ENCODE measurements around the gene NEK6.

The NEK6 gene

DNA sequence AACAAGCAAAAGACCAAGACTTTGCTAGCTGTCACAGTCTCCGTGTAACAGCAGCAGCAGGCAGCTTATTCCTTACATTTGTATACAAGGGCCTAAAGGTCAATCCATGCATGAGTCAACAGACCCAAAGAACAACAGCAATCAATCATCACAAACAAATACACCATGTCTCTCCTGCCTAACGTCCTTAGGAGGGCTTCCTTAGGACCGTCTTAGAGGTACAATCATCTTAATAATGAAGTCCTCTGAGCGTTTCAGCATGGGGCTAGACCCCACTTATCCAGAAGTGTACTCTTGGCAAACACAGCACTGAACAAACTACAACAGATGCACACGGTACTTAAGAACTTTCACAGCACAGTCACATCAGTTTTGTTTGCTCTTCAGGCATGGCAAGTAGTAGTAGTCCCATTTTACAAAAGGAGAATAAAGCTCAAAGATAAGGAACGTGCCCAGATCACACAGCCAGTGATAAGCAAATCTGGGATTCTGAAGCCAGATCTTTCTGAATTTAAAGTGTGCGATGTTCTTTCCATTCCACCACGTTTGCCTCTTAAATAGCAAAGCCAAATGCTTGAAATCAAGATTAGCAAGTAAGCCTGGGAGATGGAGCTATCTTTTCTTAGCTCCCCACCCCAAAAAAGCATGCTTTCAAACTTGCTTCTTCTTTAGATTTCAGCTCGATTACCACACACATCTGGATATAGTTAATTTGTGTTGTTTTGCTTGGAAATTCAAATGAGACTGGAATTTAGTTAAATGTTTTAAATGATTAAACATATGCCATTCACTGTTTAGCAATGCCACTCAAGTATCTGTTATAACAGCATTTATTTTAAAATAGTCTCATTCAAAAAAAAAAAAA lies 133.3 kb downstream of the NEK6 start:
- no peak overlapping the region for H3K4me3 ChIP-seq (replicated peaks; ENCODE audit: insufficient read depth, low read length)
- H3K27ac ChIP-seq (replicated peaks) = peak overlapping the region; percentile 98
- DNase-seq (ENCODE audit: low read depth in 1 of 2, low spot score in 1 of 2) = no peak
- TF ChIP-seq GABPA (IDR thresholded peaks at IDR 0.05; ENCODE audit: low read depth) (no peak), SPI1 (IDR thresholded peaks at IDR 0.05; ENCODE audit: borderline replicate concordance, low read depth) (no peak), POLR2AphosphoS5 (IDR thresholded peaks at IDR 0.05; ENCODE audit: low read depth) (no peak)
- TF ChIP-seq, protein P1, sequence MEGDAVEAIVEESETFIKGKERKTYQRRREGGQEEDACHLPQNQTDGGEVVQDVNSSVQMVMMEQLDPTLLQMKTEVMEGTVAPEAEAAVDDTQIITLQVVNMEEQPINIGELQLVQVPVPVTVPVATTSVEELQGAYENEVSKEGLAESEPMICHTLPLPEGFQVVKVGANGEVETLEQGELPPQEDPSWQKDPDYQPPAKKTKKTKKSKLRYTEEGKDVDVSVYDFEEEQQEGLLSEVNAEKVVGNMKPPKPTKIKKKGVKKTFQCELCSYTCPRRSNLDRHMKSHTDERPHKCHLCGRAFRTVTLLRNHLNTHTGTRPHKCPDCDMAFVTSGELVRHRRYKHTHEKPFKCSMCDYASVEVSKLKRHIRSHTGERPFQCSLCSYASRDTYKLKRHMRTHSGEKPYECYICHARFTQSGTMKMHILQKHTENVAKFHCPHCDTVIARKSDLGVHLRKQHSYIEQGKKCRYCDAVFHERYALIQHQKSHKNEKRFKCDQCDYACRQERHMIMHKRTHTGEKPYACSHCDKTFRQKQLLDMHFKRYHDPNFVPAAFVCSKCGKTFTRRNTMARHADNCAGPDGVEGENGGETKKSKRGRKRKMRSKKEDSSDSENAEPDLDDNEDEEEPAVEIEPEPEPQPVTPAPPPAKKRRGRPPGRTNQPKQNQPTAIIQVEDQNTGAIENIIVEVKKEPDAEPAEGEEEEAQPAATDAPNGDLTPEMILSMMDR (IDR thresholded peaks at IDR 0.05; ENCODE audit: insufficient read depth, low read length) = no peak
- TF ChIP-seq, protein P2, sequence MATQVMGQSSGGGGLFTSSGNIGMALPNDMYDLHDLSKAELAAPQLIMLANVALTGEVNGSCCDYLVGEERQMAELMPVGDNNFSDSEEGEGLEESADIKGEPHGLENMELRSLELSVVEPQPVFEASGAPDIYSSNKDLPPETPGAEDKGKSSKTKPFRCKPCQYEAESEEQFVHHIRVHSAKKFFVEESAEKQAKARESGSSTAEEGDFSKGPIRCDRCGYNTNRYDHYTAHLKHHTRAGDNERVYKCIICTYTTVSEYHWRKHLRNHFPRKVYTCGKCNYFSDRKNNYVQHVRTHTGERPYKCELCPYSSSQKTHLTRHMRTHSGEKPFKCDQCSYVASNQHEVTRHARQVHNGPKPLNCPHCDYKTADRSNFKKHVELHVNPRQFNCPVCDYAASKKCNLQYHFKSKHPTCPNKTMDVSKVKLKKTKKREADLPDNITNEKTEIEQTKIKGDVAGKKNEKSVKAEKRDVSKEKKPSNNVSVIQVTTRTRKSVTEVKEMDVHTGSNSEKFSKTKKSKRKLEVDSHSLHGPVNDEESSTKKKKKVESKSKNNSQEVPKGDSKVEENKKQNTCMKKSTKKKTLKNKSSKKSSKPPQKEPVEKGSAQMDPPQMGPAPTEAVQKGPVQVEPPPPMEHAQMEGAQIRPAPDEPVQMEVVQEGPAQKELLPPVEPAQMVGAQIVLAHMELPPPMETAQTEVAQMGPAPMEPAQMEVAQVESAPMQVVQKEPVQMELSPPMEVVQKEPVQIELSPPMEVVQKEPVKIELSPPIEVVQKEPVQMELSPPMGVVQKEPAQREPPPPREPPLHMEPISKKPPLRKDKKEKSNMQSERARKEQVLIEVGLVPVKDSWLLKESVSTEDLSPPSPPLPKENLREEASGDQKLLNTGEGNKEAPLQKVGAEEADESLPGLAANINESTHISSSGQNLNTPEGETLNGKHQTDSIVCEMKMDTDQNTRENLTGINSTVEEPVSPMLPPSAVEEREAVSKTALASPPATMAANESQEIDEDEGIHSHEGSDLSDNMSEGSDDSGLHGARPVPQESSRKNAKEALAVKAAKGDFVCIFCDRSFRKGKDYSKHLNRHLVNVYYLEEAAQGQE (IDR thresholded peaks at IDR 0.05; ENCODE audit: insufficient replicate concordance, low read depth) = no peak
- H3K27me3 ChIP-seq (ENCODE audit: insufficient read depth, poor library complexity, severe bottlenecking) = no peaks in the 10 kb centered on the region

DNA sequence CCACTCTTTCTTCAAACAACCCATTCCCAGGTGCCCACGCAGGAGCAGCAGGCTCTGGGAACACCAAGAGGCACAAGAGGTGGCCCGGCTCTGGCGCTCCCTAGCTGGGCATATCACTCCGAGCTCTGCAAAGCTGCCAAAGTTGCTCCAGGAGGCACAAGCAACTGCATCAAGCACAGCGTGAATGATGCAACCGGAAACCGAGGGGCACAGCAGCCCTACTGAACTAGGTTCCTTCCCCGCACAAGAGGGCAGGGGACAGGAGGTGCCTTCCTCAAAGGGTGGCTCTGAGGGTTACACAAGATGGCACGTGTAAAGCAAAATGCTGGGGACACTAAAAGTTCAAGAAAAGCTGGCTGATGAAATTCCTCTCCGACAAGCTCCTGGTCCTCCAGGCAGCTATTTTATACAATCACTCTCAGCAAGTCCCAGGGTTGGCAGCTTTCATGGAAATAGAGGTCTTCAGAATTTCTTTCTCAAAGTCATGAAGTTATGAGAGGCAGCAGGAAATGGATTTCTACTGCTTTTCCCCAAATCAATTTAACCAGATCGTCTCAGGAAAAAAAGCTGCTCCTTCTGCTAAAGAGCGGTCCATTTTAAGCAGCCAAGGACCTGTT lies 134.6 kb downstream of the NEK6 start:
- peak; percentile 90 for TF ChIP-seq GABPA (IDR thresholded peaks at IDR 0.05; ENCODE audit: low read depth)
- TF ChIP-seq, protein P2 (IDR thresholded peaks at IDR 0.05; ENCODE audit: insufficient replicate concordance, low read depth) = peak; percentile 71
- peak; percentile 97 for TF ChIP-seq POLR2AphosphoS5 (IDR thresholded peaks at IDR 0.05; ENCODE audit: low read depth)
- peak; percentile 76; the same call in 1 of the 2 replicates for TF ChIP-seq SPI1 (IDR thresholded peaks at IDR 0.05; ENCODE audit: borderline replicate concordance, low read depth)
- TF ChIP-seq, protein P1 (IDR thresholded peaks at IDR 0.05; ENCODE audit: insufficient read depth, low read length) = no peak
- Histone ChIP-seq H3K27ac (replicated peaks) (peak overlapping the region; percentile 98), H3K4me3 (replicated peaks; ENCODE audit: insufficient read depth, low read length) (no peak overlapping the region), H3K27me3 (ENCODE audit: insufficient read depth, poor library complexity, severe bottlenecking) (no peaks in the 10 kb centered on the region)
- peak; percentile 99 to 100 for DNase-seq (ENCODE audit: low read depth in 1 of 2, low spot score in 1 of 2)

DNA sequence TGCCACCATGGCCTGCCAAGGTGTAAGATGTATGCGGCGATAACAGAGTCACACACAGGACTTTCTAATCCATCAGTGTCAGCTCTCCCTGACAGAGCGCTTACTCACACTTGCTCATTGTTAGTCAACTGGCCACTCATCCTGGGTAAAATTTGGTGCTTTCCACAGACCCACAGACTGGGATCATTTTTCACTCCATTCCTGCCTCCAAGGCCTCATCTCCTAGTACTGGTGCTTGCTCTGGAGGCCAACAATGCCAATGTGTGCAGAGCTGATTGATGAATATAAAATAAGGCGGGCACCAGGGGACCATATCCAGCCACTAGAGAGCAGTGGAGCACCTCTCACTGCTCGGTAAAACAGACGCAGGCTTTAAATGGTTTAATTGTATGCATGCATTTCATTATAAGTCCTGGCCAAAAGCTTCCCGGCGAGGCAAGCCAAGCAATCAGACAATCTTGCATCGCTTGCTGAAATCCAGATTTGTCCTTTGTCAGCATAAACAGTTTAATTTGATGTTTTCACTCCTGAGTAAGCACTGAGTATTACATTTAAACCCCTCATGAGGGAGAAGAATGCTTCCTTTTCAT lies 135.2 kb downstream of the NEK6 start:
- peak in 1 of 2 experiments; percentile 78 for DNase-seq (ENCODE audit: low read depth in 1 of 2, low spot score in 1 of 2)
- H3K27ac ChIP-seq (replicated peaks) = peak overlapping the region; percentile 98

More for the DNA sequence above, 135.2 kb downstream of the NEK6 start:
- no peak for TF ChIP-seq SPI1 (IDR thresholded peaks at IDR 0.05; ENCODE audit: borderline replicate concordance, low read depth)
- TF ChIP-seq, protein P1 (IDR thresholded peaks at IDR 0.05; ENCODE audit: insufficient read depth, low read length) = peak; percentile 63
- Histone ChIP-seq H3K4me3 (replicated peaks; ENCODE audit: insufficient read depth, low read length) (no peak overlapping the region), H3K27me3 (ENCODE audit: insufficient read depth, poor library complexity, severe bottlenecking) (no peaks in the 10 kb centered on the region)
